Measurements from ENCODE around the gene CASD1.

The CASD1 gene

GRCh38 chr7:94513565-94513860, 3.9 kb downstream of the CASD1 start:
- no peak for DNase-seq

GRCh38 chr7:94514140-94514889, 4.7 kb downstream of the CASD1 start:
- no peak for DNase-seq

GRCh38 chr7:94514917-94515316, 5.3 kb downstream of the CASD1 start:
- DNase-seq = no peak

- DNase-seq = no peak
Observed at GRCh38 chr7:94525923-94526322, 16.3 kb downstream of the CASD1 start.

GRCh38 chr7:94529516-94529915, 19.9 kb downstream of the CASD1 start:
- DNase-seq = no peak

GRCh38 chr7:94530109-94530508, 20.5 kb downstream of the CASD1 start:
- no peak for DNase-seq

- no peak for DNase-seq
Observed at GRCh38 chr7:94532676-94533075, 23.1 kb downstream of the CASD1 start.

- no peak for DNase-seq
Observed at GRCh38 chr7:94540428-94540827, 30.8 kb downstream of the CASD1 start.

- no peak for DNase-seq
Observed at GRCh38 chr7:94547126-94547525, 37.5 kb downstream of the CASD1 start.

GRCh38 chr7:94556028-94556427, 46.4 kb downstream of the CASD1 start:
- no peak for DNase-seq

GRCh38 chr7:94557215-94557614, 47.6 kb downstream of the CASD1 start:
- no peak for DNase-seq

GRCh38 chr7:94559972-94560371, 50.4 kb downstream of the CASD1 start:
- DNase-seq = no peak

GRCh38 chr7:94561841-94562514, 52.4 kb downstream of the CASD1 start:
- no peak for DNase-seq

- DNase-seq = no peak
Observed at GRCh38 chr7:94562525-94562924, 52.9 kb downstream of the CASD1 start.

- no peak for DNase-seq
Observed at GRCh38 chr7:94565247-94565894, 55.8 kb downstream of the CASD1 start.

- DNase-seq = no peak
Observed at GRCh38 chr7:94567396-94567795, 57.8 kb downstream of the CASD1 start.

- DNase-seq = no peak
Observed at GRCh38 chr7:94571816-94572215, 62.2 kb downstream of the CASD1 start.

GRCh38 chr7:94575646-94576045, 66.0 kb downstream of the CASD1 start:
- DNase-seq = no peak

- DNase-seq = no peak
Observed at GRCh38 chr7:94576316-94576715, 66.7 kb downstream of the CASD1 start.

- no peak for DNase-seq
Observed at GRCh38 chr7:94577357-94577756, 67.7 kb downstream of the CASD1 start.

GRCh38 chr7:94578614-94579013, 69.0 kb downstream of the CASD1 start:
- DNase-seq = no peak

- DNase-seq = no peak
Observed at GRCh38 chr7:94579470-94579869, 69.9 kb downstream of the CASD1 start.

GRCh38 chr7:94580601-94581000, 71.0 kb downstream of the CASD1 start:
- DNase-seq = no peak

GRCh38 chr7:94584113-94584512, 74.5 kb downstream of the CASD1 start:
- no peak for DNase-seq
